22Rv1 (cell line): ENCODE data around the gene BLVRA.
"Not testable (repeated sequence)": the region's sequence is repeated elsewhere in the genome, so short reads cannot be mapped to it uniquely, and the experiment has no call there.

Experiments
- H3K27ac ChIP-seq: fragments of 450-650 bp; 2 replicates; pipeline ENCODE4 v1.5.1; 2017
- CTCF ChIP-seq: fragments of 450-650 bp; IDR thresholded peaks from 2 replicates; pipeline ENCODE4 v1.5.1; 2017; ENCODE audit warnings: mild to moderate bottlenecking
- ZFX ChIP-seq: fragments of 450-650 bp; IDR thresholded peaks from 2 replicates; pipeline ENCODE4 v1.6.1; 2017; ENCODE audit warnings: antibody characterized with exemption, borderline replicate concordance

The BLVRA gene

GRCh38 chr7:43758029-43758821, at the start of gene BLVRA:
Gene BLVRA, plus strand, starts transcription at chr7:43758680. Its CDS starts 12,479 bp downstream, at chr7:43771159.
- no peak for TF ChIP-seq ZFX
- no peak for TF ChIP-seq CTCF
- peak within 1 kb of the TSS; percentile 58 for H3K27ac ChIP-seq

- TF ChIP-seq CTCF = no peak
- no peak for TF ChIP-seq ZFX
- no peak overlapping the region for H3K27ac ChIP-seq
These were observed 47.0 kb upstream of the BLVRA start for GRCh38 chr7:43711503-43711902.

GRCh38 chr7:43715966-43716365, 42.5 kb upstream of the BLVRA start:
- not testable (repeated sequence) for H3K27ac ChIP-seq

GRCh38 chr7:43716598-43716997, 41.9 kb upstream of the BLVRA start:
- H3K27ac ChIP-seq = no peak overlapping the region
- TF ChIP-seq ZFX = no peak
- no peak for TF ChIP-seq CTCF

- TF ChIP-seq ZFX = no peak
- peak; percentile 93 for TF ChIP-seq CTCF
- H3K27ac ChIP-seq = no peak overlapping the region
These were observed 37.2 kb upstream of the BLVRA start for GRCh38 chr7:43721193-43721806.

GRCh38 chr7:43723007-43723341, 35.5 kb upstream of the BLVRA start:
- no peak overlapping the region for H3K27ac ChIP-seq
- TF ChIP-seq CTCF (no peak), ZFX (no peak)

- TF ChIP-seq ZFX (no peak), CTCF (no peak)
- H3K27ac ChIP-seq = no peak overlapping the region
These were observed 33.2 kb upstream of the BLVRA start for GRCh38 chr7:43725251-43725650.
